K562 (cell line): Measurements from ENCODE around the gene NKAPL.

Experiments used
- EP300 ChIP-seq: IDR thresholded peaks from 2 replicates; pipeline ENCODE4 v1.6.1; 2012; ENCODE audit warnings: low read length, improper control_type of control experiment
- ILF3 ChIP-seq: fragments of 450-650 bp; IDR thresholded peaks from 2 replicates; pipeline ENCODE4 v1.6.1; 2018; ENCODE audit warnings: antibody characterized with exemption, mild to moderate bottlenecking, moderate library complexity, borderline replicate concordance
- JUN ChIP-seq, 2 experiments: sonication (generic) in 1 of 2; formaldehyde crosslinking in 1 of 2; IDR thresholded peaks; 2 replicates each; pipeline versions ENCODE4 v1.6.1 to v1.8.0; 2012 to 2022; ENCODE audit warnings: borderline replicate concordance in 2 of 2, mild to moderate bottlenecking in 2 of 2, improper control_type of control experiment in 1 of 2, low read depth in 1 of 2, low read length in 1 of 2, missing genetic modification reagents in 1 of 2
- MTA2 ChIP-seq: fragments of 450-650 bp; IDR thresholded peaks from 2 replicates; pipeline ENCODE4 v1.6.1; 2016; ENCODE audit warnings: low read depth
- POLR2A ChIP-seq: fragments of 450-650 bp; conservative IDR thresholded peaks from 2 replicates; pipeline ENCODE4 v1.6.1; 2016
- PRMT5 ChIP-seq: sonication (generic); formaldehyde crosslinking; IDR thresholded peaks from 2 replicates; pipeline ENCODE4 v1.5.0; 2020; ENCODE audit warnings: missing genetic modification reagents
- REST ChIP-seq, 2 experiments: fragments of 450-650 bp; formaldehyde crosslinking in 1 of 2; IDR thresholded peaks; 2 replicates each; pipeline versions ENCODE4 v1.4.0 to v1.6.1; 2014 to 2020; ENCODE audit warnings: mild to moderate bottlenecking in 2 of 2, borderline replicate concordance in 1 of 2, low read depth in 1 of 2
- TCF15 ChIP-seq: fragments of 250-450 bp; sonication (Bioruptor Pico); IDR thresholded peaks from 2 replicates; pipeline ENCODE4 v1.8.0; 2022; ENCODE audit warnings: moderate library complexity, mild to moderate bottlenecking, inconsistent platforms
- TCF7L2 ChIP-seq: fragments of 150-350 bp; IDR thresholded peaks from 2 replicates; pipeline ENCODE4 v1.6.1; 2016; ENCODE audit warnings: low read depth, mild to moderate bottlenecking, low read length, moderate library complexity

GRCh38 chr6:28215425-28215824, 43.7 kb upstream of the NKAPL start:
- TF ChIP-seq EP300 (no peak), ILF3 (no peak), MTA2 (no peak), REST (IDR thresholded peaks at IDR 0.05; ENCODE audit: borderline replicate concordance) (no peak), REST (CRISPR knock-in tag; IDR thresholded peaks at IDR 0.05; ENCODE audit: low read depth) (no peak), TCF7L2 (no peak), POLR2A (no peak), JUN (IDR thresholded peaks at IDR 0.05; ENCODE audit: borderline replicate concordance, low read depth, low read length) (no peak), JUN (CRISPR knock-in tag; IDR thresholded peaks at IDR 0.05; ENCODE audit: borderline replicate concordance) (no peak), TCF15 (CRISPR knock-in tag) (no peak), PRMT5 (CRISPR knock-in tag) (no peak)
